Parathyroid adenoma (tissue), 2 donors: ENCODE measurements around the gene CAPZB.
"Not testable (repeated sequence)": the region's sequence is repeated elsewhere in the genome, so short reads cannot be mapped to it uniquely, and the experiment has no call there.

Experiments
- H2AFZ ChIP-seq: fragments of 300-600 bp; sonication (generic); one replicate; pipeline ENCODE4 v1.7.0; 2017; ENCODE audit warnings: antibody characterized with exemption, mild to moderate bottlenecking
- H3K27ac ChIP-seq: fragments of 300-600 bp; sonication (generic); one replicate; pipeline ENCODE4 v1.7.0; 2017
- H3K27me3 ChIP-seq: fragments of 300-600 bp; sonication (generic); one replicate; pipeline ENCODE4 v1.7.0; 2017; ENCODE audit warnings: low read length; ENCODE audit not compliant: control insufficient read depth, insufficient read depth
- H3K36me3 ChIP-seq: fragments of 300-600 bp; sonication (generic); one replicate; pipeline ENCODE4 v1.7.0; 2017; ENCODE audit warnings: low read length; ENCODE audit not compliant: control insufficient read depth, insufficient read depth
- H3K4me1 ChIP-seq: fragments of 300-600 bp; sonication (generic); one replicate; pipeline ENCODE4 v1.7.0; 2017; ENCODE audit warnings: control low read depth
- H3K4me2 ChIP-seq: fragments of 300-600 bp; sonication (generic); one replicate; pipeline ENCODE4 v1.7.0; 2017; ENCODE audit warnings: low read length
- H3K4me3 ChIP-seq: fragments of 300-600 bp; sonication (generic); one replicate; pipeline ENCODE4 v1.7.0; 2017; ENCODE audit warnings: low read depth, low read length
- H3K79me2 ChIP-seq: fragments of 300-600 bp; sonication (generic); one replicate; pipeline ENCODE4 v1.7.0; 2017; ENCODE audit warnings: control low read depth
- H3K9ac ChIP-seq: fragments of 300-600 bp; sonication (generic); one replicate; pipeline ENCODE4 v1.7.0; 2017; ENCODE audit warnings: mild to moderate bottlenecking
- H3K9me3 ChIP-seq: fragments of 300-600 bp; sonication (generic); one replicate; pipeline ENCODE4 v1.7.0; 2017; ENCODE audit warnings: low read length; ENCODE audit not compliant: control insufficient read depth
- TF ChIP-seq, protein P1 (sequence below): fragments of 300-600 bp; sonication (generic); IDR thresholded peaks from one replicate; pipeline ENCODE4 v1.7.0; 2017; ENCODE audit warnings: antibody characterized with exemption, mild to moderate bottlenecking
- donor health status: primary hyperparathyroidism.

Gene CAPZB

GRCh38 chr1:19517017-19517416, 31.7 kb upstream of the CAPZB start:
- no peaks in the 10 kb centered on the region for H3K79me2 ChIP-seq
- H3K9ac ChIP-seq, result no peak overlapping the region
- no peaks in the 10 kb centered on the region for H3K27me3 ChIP-seq
- H3K9me3 ChIP-seq, result no peaks in the 10 kb centered on the region
- no peak overlapping the region for H2AFZ ChIP-seq
- TF ChIP-seq, protein P1, sequence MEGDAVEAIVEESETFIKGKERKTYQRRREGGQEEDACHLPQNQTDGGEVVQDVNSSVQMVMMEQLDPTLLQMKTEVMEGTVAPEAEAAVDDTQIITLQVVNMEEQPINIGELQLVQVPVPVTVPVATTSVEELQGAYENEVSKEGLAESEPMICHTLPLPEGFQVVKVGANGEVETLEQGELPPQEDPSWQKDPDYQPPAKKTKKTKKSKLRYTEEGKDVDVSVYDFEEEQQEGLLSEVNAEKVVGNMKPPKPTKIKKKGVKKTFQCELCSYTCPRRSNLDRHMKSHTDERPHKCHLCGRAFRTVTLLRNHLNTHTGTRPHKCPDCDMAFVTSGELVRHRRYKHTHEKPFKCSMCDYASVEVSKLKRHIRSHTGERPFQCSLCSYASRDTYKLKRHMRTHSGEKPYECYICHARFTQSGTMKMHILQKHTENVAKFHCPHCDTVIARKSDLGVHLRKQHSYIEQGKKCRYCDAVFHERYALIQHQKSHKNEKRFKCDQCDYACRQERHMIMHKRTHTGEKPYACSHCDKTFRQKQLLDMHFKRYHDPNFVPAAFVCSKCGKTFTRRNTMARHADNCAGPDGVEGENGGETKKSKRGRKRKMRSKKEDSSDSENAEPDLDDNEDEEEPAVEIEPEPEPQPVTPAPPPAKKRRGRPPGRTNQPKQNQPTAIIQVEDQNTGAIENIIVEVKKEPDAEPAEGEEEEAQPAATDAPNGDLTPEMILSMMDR, result no peak
- H3K4me3 ChIP-seq, result no peak overlapping the region
- H3K4me2 ChIP-seq, result no peak overlapping the region
- no peaks in the 10 kb centered on the region for H3K36me3 ChIP-seq
- no peaks in the 10 kb centered on the region for H3K4me1 ChIP-seq
- no peak overlapping the region for H3K27ac ChIP-seq

DNA sequence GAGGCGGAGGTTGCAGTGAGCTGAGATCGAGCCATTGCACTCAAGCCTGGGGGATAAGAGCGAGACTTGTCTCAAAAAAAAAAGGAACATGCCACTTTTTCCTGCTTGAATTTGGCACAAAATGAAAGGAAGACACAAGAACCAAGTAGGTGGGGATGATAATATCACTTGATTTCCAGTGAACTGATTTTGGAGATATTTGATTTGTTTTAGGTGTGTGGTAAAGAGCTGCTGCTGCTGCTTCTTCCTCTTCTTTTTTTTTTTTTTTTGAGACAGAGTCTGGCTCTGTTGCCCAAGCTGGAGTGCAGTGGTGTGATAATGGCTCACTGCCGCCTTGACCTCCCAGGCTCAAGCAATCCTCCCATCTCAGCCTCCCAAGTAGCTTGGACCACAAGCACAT, 29.9 kb upstream of the CAPZB start:
- TF ChIP-seq, protein P1, result no peak
- Histone ChIP-seq H2AFZ (no peak overlapping the region), H3K27me3 (no peaks in the 10 kb centered on the region), H3K4me2 (no peak overlapping the region), H3K79me2 (no peaks in the 10 kb centered on the region), H3K9ac (no peak overlapping the region), H3K27ac (no peak overlapping the region), H3K36me3 (no peaks in the 10 kb centered on the region), H3K4me3 (no peak overlapping the region), H3K9me3 (no peaks in the 10 kb centered on the region), H3K4me1 (no peaks in the 10 kb centered on the region)

DNA sequence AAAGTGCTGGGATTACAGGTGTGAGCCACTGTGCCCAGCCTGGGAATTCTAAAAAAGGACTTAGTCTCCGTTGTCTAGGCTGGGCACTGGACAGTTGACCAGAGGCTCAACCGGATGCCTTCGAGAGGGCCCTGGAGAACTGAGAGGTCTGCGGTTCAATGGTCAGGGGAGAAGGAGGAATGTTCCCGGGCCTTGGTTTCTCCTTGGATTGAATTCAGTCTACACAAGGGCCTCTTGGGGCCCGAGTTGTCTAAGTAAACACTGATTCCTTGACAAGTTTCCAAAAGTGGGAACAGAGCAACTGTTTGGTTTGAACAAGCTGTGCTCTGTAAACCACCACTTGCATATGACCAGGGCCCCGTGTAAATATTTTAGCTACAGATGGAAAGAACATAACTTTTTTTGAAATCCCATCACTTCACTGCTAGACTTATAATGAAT, 29.1 kb upstream of the CAPZB start:
- TF ChIP-seq, protein P1, result no peak
- no peak overlapping the region for H3K27ac ChIP-seq
- no peak overlapping the region for H3K9ac ChIP-seq
- H3K4me3 ChIP-seq, result no peak overlapping the region
- H2AFZ ChIP-seq, result no peak overlapping the region
- no peaks in the 10 kb centered on the region for H3K36me3 ChIP-seq
- H3K4me1 ChIP-seq, result no peaks in the 10 kb centered on the region
- H3K79me2 ChIP-seq, result no peaks in the 10 kb centered on the region
- no peaks in the 10 kb centered on the region for H3K27me3 ChIP-seq
- no peak overlapping the region for H3K4me2 ChIP-seq
- no peaks in the 10 kb centered on the region for H3K9me3 ChIP-seq

- no peak overlapping the region for H3K27ac ChIP-seq
- H3K9me3 ChIP-seq, result no peaks in the 10 kb centered on the region
- no peak overlapping the region for H2AFZ ChIP-seq
- TF ChIP-seq, protein P1, result no peak
- H3K4me2 ChIP-seq, result no peak overlapping the region
- no peak overlapping the region for H3K9ac ChIP-seq
- no peaks in the 10 kb centered on the region for H3K27me3 ChIP-seq
- H3K36me3 ChIP-seq, result no peaks in the 10 kb centered on the region
- H3K4me1 ChIP-seq, result no peaks in the 10 kb centered on the region
- H3K4me3 ChIP-seq, result no peak overlapping the region
- no peaks in the 10 kb centered on the region for H3K79me2 ChIP-seq
Measured at GRCh38 chr1:19512545-19512944, 27.2 kb upstream of the CAPZB start.

GRCh38 chr1:19511116-19511515, 25.8 kb upstream of the CAPZB start:
- Histone ChIP-seq H3K4me3 (no peak overlapping the region), H3K27ac (no peak overlapping the region), H3K4me2 (no peak overlapping the region), H3K9me3 (no peaks in the 10 kb centered on the region), H3K4me1 (no peaks in the 10 kb centered on the region), H3K79me2 (no peaks in the 10 kb centered on the region), H2AFZ (no peak overlapping the region), H3K9ac (no peak overlapping the region), H3K27me3 (no peaks in the 10 kb centered on the region), H3K36me3 (no peaks in the 10 kb centered on the region)
- TF ChIP-seq, protein P1, result no peak

- H3K27me3 ChIP-seq, H3K9ac ChIP-seq, H3K27ac ChIP-seq, H3K36me3 ChIP-seq, H3K79me2 ChIP-seq, H3K9me3 ChIP-seq, H3K4me3 ChIP-seq, H3K4me2 ChIP-seq, H2AFZ ChIP-seq, H3K4me1 ChIP-seq: not testable (repeated sequence)
Measured at GRCh38 chr1:19509647-19510046, 24.3 kb upstream of the CAPZB start.
